GM12875 (cell line): ENCODE results near the gene ZNF550.

ENCODE experiments used
- H3K4me3 ChIP-seq: one replicate; pipeline ENCODE4 v1.5.1; 2011; ENCODE audit warnings: low read depth, low read length, control low read depth
- CTCF ChIP-seq: IDR thresholded peaks from 2 replicates; pipeline ENCODE4 v1.5.1; 2011; ENCODE audit warnings: low read depth, mild to moderate bottlenecking, control low read depth, inconsistent platforms, low read length, moderate library complexity, borderline replicate concordance; ENCODE audit not compliant: insufficient read depth

ZNF550 gene

GRCh38 chr19:57559404-57560025 is at the start of gene ZNF550:
Gene ZNF550, minus strand, starts transcription at chr19:57559863. Its CDS starts 181 bp downstream, at chr19:57559682.
- H3K4me3 ChIP-seq: peak within 1 kb of the TSS; percentile 83
- no peak for TF ChIP-seq CTCF

- TF ChIP-seq CTCF: no peak
- no peak overlapping the region for H3K4me3 ChIP-seq
Measured at GRCh38 chr19:57606931-57607330, 47.3 kb upstream of the ZNF550 start.

- H3K4me3 ChIP-seq: peak within 1 kb of the TSS; percentile 95
- TF ChIP-seq CTCF: no peak
Measured at GRCh38 chr19:57599761-57600383, 40.2 kb upstream of the ZNF550 start, which contains the start of gene ZNF530. Gene ZNF530, plus strand, starts transcription at chr19:57599885. Its CDS starts 4,461 bp downstream, at chr19:57604346.

GRCh38 chr19:57599377-57599760 is 39.7 kb upstream of the ZNF550 start:
- H3K4me3 ChIP-seq: peak overlapping the region; percentile 95
- no peak for TF ChIP-seq CTCF

- no peak overlapping the region for H3K4me3 ChIP-seq
- no peak for TF ChIP-seq CTCF
Measured at GRCh38 chr19:57587529-57587928, 27.9 kb upstream of the ZNF550 start.

GRCh38 chr19:57583521-57584416 is 24.1 kb upstream of the ZNF550 start, which contains the start of gene ZIK1:
Gene ZIK1, plus strand, starts transcription at chr19:57584145. Its CDS starts 212 bp downstream, at chr19:57584357.
- TF ChIP-seq CTCF: 0 out of 2 replicates have a peak, but pooled peaks have one; percentile 14
- peak within 1 kb of the TSS; percentile 87 for H3K4me3 ChIP-seq

- no peak overlapping the region for H3K4me3 ChIP-seq
- no peak for TF ChIP-seq CTCF
Measured at GRCh38 chr19:57583104-57583520, 23.4 kb upstream of the ZNF550 start.
